ENCODE results near the gene SLC3A2.

- TF ChIP-seq CTCF (IDR thresholded peaks at IDR 0.05; ENCODE audit: low read depth, low read length) (no peak), POLR2A (IDR thresholded peaks at IDR 0.05; ENCODE audit: extremely low read depth, insufficient read length) (no peak), MYC (IDR thresholded peaks at IDR 0.05; ENCODE audit: low read depth, low read length) (no peak)
Measured at GRCh38 chr11:62844154-62844553, 36.5 kb upstream of the SLC3A2 start.

Data from NB4 (cell line).